ENCODE measurements around the gene TRIM66. TPM values are rescaled to one million over a fixed set of nuclear protein-coding genes. Genes with fewer than 3 reads are reported as not detected.
A peak's percentile ranks its signal among the peaks of the same experiment; 100 is the strongest.

TRIM66 gene
- total and polyA plus RNA-seq, 9 of the 15 experiments (the other 6 are each of a cell fraction or from before 2014, with no cell fraction given), result 1.1 to 7.3 (median 4.9) TPM

DNA sequence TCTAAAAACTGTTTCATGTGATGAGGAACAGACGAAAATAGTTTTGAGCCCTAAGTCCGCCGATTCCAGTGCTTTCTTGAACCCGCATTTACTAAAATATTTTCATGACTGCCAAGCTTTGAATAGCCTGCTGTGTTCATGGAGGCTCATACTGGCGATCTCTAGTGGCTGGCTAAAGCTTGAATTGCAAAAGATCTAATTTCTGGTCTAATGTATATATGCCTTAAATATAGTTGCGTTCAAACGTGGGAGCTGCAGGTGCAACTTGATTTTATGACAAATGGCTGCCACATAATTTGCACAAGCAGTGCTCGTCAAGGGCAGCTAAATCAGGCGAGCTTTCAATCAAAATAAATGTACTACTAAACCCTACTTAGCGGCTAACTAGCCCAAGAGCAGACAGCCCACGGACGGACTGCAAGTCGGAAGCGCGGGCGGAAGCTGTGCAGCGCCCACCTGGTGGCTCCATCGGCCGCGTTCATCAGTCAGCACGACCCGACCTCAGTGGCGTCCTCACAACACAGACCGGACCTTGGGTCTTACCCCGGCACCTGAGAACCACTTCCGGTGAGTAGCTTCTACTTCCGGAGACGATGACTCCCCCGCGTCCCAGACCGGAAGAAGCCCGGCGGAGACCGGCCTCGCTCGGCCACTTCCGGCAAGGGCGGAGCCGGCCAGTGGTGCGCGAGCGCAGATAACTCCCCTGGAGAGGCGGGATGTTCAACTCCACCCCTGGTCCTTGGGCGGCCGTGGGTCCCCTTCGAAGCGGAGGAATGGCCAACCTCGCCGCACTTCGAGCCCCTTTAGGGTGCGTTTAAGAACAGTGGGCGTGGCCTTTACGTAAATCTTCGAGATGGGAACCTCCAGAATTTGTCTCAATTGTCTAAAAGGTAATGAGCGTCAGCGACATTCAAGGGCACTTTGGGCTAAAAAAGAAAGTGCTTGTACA, 6.2 kb upstream of the TRIM66 start (continued):
- TF ChIP-seq, protein P1, sequence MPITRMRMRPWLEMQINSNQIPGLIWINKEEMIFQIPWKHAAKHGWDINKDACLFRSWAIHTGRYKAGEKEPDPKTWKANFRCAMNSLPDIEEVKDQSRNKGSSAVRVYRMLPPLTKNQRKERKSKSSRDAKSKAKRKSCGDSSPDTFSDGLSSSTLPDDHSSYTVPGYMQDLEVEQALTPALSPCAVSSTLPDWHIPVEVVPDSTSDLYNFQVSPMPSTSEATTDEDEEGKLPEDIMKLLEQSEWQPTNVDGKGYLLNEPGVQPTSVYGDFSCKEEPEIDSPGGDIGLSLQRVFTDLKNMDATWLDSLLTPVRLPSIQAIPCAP (CRISPR knock-in tag; IDR thresholded peaks at IDR 0.05; ENCODE audit: borderline replicate concordance), result no peak
- TF ChIP-seq FOXA3 (CRISPR knock-in tag; conservative IDR thresholded peaks at IDR 0.05 in 1 of 2, IDR thresholded peaks at IDR 0.05 in 1 of 2) (no peak), SMAD1 (IDR thresholded peaks at IDR 0.05; ENCODE audit: low read depth, low read length, partially characterized antibody) (no peak), THRAP3 (IDR thresholded peaks at IDR 0.05; ENCODE audit: borderline replicate concordance) (peak; percentile 89; the same call in 1 of the 2 replicates), ZNF197 (CRISPR knock-in tag; IDR thresholded peaks at IDR 0.05; ENCODE audit: low read depth) (no peak; the same call in 1 of the 2 replicates), MECOM (CRISPR knock-in tag; IDR thresholded peaks at IDR 0.05) (no peak), ZBTB49 (CRISPR knock-in tag; IDR thresholded peaks at IDR 0.05; ENCODE audit: borderline replicate concordance) (no peak), NEUROD1 (IDR thresholded peaks at IDR 0.05; ENCODE audit: borderline replicate concordance, low read depth, low read length, partially characterized antibody) (peak; percentile 44), NCOA1 (IDR thresholded peaks at IDR 0.05; ENCODE audit: low read depth) (peak; percentile 91), ZNF551 (CRISPR knock-in tag; IDR thresholded peaks at IDR 0.05) (peak; percentile 62; the same call in 1 of the 2 replicates), MNT (conservative IDR thresholded peaks at IDR 0.05) (peak; percentile 50 to 82), CBX2 (IDR thresholded peaks at IDR 0.05; ENCODE audit: insufficient read depth, low read length, poor library complexity, severe bottlenecking) (no peak), ZNF165 (CRISPR knock-in tag; IDR thresholded peaks at IDR 0.05; ENCODE audit: borderline replicate concordance) (no peak), ZBED1 (IDR thresholded peaks at IDR 0.05) (peak; percentile 60), NR3C1 (CRISPR knock-in tag; IDR thresholded peaks at IDR 0.05) (no peak), ZKSCAN1 (IDR thresholded peaks at IDR 0.05; ENCODE audit: low read depth, low read length) (peak; percentile 76; the same call in 1 of the 2 replicates)
- TF ChIP-seq, protein P2, sequence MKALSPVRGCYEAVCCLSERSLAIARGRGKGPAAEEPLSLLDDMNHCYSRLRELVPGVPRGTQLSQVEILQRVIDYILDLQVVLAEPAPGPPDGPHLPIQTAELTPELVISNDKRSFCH (CRISPR knock-in tag; IDR thresholded peaks at IDR 0.05), result no peak
- TF ChIP-seq, protein P2 (tag; IDR thresholded peaks at IDR 0.05), result no peak; the same call in 1 of the 2 replicates
- TF ChIP-seq, protein P3, sequence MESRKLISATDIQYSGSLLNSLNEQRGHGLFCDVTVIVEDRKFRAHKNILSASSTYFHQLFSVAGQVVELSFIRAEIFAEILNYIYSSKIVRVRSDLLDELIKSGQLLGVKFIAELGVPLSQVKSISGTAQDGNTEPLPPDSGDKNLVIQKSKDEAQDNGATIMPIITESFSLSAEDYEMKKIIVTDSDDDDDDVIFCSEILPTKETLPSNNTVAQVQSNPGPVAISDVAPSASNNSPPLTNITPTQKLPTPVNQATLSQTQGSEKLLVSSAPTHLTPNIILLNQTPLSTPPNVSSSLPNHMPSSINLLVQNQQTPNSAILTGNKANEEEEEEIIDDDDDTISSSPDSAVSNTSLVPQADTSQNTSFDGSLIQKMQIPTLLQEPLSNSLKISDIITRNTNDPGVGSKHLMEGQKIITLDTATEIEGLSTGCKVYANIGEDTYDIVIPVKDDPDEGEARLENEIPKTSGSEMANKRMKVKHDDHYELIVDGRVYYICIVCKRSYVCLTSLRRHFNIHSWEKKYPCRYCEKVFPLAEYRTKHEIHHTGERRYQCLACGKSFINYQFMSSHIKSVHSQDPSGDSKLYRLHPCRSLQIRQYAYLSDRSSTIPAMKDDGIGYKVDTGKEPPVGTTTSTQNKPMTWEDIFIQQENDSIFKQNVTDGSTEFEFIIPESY (CRISPR knock-in tag; IDR thresholded peaks at IDR 0.05), result 0 out of 2 replicates have a peak, but pooled peaks have one; percentile 8

Data from K562 (cell line).